Measurements from ENCODE around the gene HOOK1.

DNA sequence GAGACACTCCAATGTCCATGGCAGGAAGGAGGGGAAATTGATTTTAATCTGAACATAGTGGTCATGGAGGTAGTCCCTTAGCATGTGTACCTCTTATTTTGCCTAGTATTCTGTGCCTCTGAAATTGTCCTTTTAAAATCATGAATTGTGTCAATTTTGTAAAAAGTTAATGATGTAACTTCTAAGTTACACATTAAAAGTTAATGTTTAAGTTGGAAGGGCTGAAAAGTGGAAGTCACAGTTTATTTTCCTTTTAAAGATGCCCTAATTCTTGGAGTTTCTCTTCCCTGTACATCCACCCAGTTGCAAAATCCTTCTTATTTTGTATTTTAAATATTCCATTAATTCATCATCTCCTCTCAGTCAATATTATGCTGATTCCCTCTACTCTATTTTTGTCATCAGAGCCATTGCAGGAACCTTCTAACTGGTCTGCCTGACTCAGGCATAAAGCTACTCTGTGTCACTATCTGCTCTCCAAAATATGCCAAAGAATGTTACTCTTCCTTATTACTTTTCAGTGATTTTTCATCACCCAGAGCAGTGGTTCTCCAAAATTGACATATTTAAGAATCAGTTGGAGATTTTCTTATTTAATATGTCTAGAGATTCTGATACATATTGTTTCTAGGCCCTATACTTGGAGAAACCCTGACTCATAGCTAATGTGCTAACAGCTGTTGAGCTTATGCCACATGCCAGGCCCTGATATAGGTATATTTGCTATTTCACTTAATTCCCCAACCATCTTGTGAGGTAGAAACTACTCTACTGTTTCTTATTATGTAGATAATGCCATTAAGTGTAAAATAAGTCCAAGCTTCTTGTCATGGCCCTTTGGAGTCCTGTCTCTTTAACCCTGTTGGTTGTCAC lies 5.1 kb downstream of the HOOK1 start:
- TF ChIP-seq, protein P1, sequence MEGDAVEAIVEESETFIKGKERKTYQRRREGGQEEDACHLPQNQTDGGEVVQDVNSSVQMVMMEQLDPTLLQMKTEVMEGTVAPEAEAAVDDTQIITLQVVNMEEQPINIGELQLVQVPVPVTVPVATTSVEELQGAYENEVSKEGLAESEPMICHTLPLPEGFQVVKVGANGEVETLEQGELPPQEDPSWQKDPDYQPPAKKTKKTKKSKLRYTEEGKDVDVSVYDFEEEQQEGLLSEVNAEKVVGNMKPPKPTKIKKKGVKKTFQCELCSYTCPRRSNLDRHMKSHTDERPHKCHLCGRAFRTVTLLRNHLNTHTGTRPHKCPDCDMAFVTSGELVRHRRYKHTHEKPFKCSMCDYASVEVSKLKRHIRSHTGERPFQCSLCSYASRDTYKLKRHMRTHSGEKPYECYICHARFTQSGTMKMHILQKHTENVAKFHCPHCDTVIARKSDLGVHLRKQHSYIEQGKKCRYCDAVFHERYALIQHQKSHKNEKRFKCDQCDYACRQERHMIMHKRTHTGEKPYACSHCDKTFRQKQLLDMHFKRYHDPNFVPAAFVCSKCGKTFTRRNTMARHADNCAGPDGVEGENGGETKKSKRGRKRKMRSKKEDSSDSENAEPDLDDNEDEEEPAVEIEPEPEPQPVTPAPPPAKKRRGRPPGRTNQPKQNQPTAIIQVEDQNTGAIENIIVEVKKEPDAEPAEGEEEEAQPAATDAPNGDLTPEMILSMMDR (IDR thresholded peaks at IDR 0.05), result no peak
- TF ChIP-seq POLR2A (IDR thresholded peaks at IDR 0.05) (no peak), EP300 (IDR thresholded peaks at IDR 0.05) (no peak)
